Kidney (tissue), 14 donors: ENCODE results near the gene IER2. TPM values are rescaled to one million over a fixed set of nuclear protein-coding genes. Genes with fewer than 3 reads are reported as not detected.
A peak's percentile ranks its signal among the peaks of the same experiment; 100 is the strongest.
"Not testable (repeated sequence)": the region's sequence is repeated elsewhere in the genome, so short reads cannot be mapped to it uniquely, and the experiment has no call there.

Source experiments
- DNase-seq, 5 donors: peaks; one replicate each; pipeline ENCODE4 v3.0.0-alpha.2; 2013 to 2020
- FAIRE-seq: peaks from 2 replicates; lab custom pipeline; 2012; peaks lifted over from hg19 to GRCh38; lab: Jason Lieb, UNC
- H3K27ac ChIP-seq, 2 donors: one replicate each; pipeline ENCODE4 v1.7.0; 2013; ENCODE audit warnings: low read depth in 2 of 2, low read length in 2 of 2, inconsistent platforms in 1 of 2
- H3K27me3 ChIP-seq: one replicate; pipeline ENCODE4 v1.7.1; 2013; ENCODE audit warnings: low read length, inconsistent platforms; ENCODE audit not compliant: control insufficient read depth, insufficient read depth
- H3K36me3 ChIP-seq, 3 donors: one replicate each; pipeline versions ENCODE4 v1.7.0 to v1.7.1; 2013; ENCODE audit warnings: low read length in 3 of 3, control low read depth in 1 of 3, inconsistent platforms in 1 of 3; ENCODE audit not compliant: insufficient read depth in 3 of 3, control insufficient read depth in 2 of 3
- H3K4me1 ChIP-seq, 3 donors: one replicate each; pipeline versions ENCODE4 v1.7.0 to v1.7.1; 2013; ENCODE audit warnings: low read length in 3 of 3, inconsistent platforms in 1 of 3, low read depth in 1 of 3; ENCODE audit not compliant: control insufficient read depth in 2 of 3, insufficient read depth in 2 of 3
- H3K4me3 ChIP-seq, 3 donors: one replicate each; pipeline versions ENCODE4 v1.7.0 to v1.8.1; 2013; ENCODE audit warnings: low read length in 3 of 3, control low read depth in 1 of 3, inconsistent platforms in 1 of 3
- H3K9ac ChIP-seq, 3 donors: one replicate each; pipeline versions ENCODE4 v1.7.0 to v1.7.1; 2013; ENCODE audit warnings: low read length in 3 of 3, control low read depth in 1 of 3, inconsistent platforms in 1 of 3
- H3K9me3 ChIP-seq, 3 donors: one replicate each; pipeline versions ENCODE4 v1.7.0 to v1.7.1; 2013; ENCODE audit warnings: low read length in 3 of 3, control low read depth in 1 of 3, inconsistent platforms in 1 of 3; ENCODE audit not compliant: control insufficient read depth in 2 of 3, insufficient read depth in 1 of 3
- intact Hi-C: fragments of 100-400 bp; cut with DNase I; formaldehyde crosslinking; loops from one replicate; pipeline ENCODE4 v1.11.1; 2022
- polyA plus RNA-seq: library from polyadenylated mRNA; stranded (reverse); fragments of 350-450 nt; fragmentation: Illumina TruSeq; extraction: RNeasy Lipid Tissue Mini Kit (QIAGEN cat#74804); gene quantifications from one replicate; pipeline ENCODE4 v1.2.3, GENCODE V29; 2014; ENCODE audit warnings: low read depth, low replicate concordance; ENCODE audit not compliant: insufficient read depth
- total RNA-seq: library from RNA; stranded (reverse); fragmentation: NEBNext Ultra II Directional; extraction: Animal tissue kit (Norgen Biotek cat#: 25700); gene quantifications from one replicate; pipeline ENCODE4 v1.2.1, GENCODE V29; 2021
- TF ChIP-seq, protein P1 (sequence below): IDR thresholded peaks from 3 replicates; pipeline ENCODE4 v1.5.1; 2012; ENCODE audit warnings: mild to moderate bottlenecking, moderate library complexity, borderline replicate concordance; ENCODE audit not compliant: insufficient read depth; ENCODE audit errors: extremely low read depth
- donor health status: control.
- donor health status: control.
- donor health status: control.
- donor health status: control.
- donor health status: control.
- donor health status: DM: yes; HTN: yes; CAD: no.
- donor health status: Normal renal cell carcinoma (clear cell type).

IER2 gene
- total and polyA plus RNA-seq, 2 donors from 2014 or later = 73.9 to 96.7 TPM

DNA sequence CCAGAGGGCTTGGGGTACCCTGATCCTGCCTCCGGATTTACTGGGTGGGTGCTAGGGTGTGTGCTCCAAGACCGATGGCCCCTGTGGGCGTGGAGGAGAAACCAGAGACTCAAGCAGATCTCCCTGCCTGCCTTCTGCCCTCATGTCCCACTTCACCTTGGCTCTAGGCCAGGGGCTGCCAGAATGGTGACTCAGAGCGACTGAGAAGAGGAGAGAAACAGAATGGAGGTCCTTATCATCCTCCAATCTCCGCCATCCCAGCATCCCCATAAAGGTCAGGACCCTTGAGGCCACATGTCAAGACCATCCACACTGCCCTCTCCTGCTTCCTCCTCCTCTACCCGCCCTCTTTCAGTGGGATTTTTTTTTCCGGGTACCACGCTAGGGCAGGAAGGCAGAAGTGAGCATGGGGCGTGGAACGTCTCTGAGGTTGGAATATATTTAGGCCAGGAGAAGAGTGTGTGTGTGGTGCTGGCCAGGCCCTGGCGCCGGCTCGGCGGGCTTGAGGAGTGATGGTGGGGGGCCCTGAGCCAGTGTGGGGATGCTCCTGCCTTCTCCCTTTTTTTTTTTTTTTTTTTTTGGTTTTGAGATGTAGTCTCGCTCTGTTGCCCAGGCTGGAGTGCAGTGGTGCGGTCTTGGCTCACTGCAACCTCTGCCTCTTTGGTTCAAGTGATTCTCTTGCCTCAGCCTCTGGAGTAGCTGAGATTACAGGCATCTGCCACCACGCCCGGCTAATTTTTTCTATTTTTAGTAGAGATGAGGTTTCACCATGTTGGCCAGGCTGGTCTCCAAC is 22.3 kb downstream of the IER2 start:
- Histone ChIP-seq H3K27ac (peak overlapping the region; percentile 51 to 54), H3K4me1 (peaks cover 0 to 16% (median 5%) of the 10 kb centered on the region in 3 donors), H3K9ac (peak overlapping the region in 1 of 3 donors; percentile 19), H3K9me3 (no peaks in the 10 kb centered on the region), H3K4me3 (no peak overlapping the region), H3K36me3 (no peaks in the 10 kb centered on the region), H3K27me3 (no peaks in the 10 kb centered on the region)
- intact Hi-C loops = no loop called here
- FAIRE-seq (no peak), DNase-seq (peak in 2 of 5 donors; percentile 63 to 96)
- TF ChIP-seq, protein P1, sequence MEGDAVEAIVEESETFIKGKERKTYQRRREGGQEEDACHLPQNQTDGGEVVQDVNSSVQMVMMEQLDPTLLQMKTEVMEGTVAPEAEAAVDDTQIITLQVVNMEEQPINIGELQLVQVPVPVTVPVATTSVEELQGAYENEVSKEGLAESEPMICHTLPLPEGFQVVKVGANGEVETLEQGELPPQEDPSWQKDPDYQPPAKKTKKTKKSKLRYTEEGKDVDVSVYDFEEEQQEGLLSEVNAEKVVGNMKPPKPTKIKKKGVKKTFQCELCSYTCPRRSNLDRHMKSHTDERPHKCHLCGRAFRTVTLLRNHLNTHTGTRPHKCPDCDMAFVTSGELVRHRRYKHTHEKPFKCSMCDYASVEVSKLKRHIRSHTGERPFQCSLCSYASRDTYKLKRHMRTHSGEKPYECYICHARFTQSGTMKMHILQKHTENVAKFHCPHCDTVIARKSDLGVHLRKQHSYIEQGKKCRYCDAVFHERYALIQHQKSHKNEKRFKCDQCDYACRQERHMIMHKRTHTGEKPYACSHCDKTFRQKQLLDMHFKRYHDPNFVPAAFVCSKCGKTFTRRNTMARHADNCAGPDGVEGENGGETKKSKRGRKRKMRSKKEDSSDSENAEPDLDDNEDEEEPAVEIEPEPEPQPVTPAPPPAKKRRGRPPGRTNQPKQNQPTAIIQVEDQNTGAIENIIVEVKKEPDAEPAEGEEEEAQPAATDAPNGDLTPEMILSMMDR = no peak

DNA sequence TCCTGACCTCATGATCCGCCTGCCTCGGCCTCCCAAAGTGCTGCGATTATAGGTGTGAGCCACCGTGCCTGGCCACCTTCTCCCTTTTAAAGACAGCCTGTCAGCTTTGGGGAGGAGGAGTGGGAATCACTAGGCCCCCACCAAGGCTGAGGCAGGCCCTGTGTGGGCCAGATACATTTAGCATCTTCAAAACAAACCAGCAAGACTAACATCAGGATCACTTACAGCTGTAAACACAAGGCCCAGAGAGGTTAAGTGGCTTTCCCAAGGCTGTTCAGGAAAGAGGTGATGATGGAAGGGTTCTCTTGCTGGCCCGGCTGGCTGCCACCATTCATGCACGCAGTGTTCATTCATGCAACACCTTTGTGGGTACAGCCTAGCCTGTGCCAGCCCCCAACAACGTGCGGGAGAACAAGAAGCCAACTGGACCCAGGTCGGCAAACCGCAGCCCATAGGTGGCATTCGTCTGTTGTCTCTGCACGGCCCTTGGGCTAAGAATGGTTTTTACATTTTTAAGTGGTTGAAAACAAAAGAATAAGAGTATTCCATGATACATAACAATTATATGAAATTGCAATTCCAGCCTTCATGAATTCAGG is 23.0 kb downstream of the IER2 start:
- intact Hi-C loops = no loop called here
- FAIRE-seq = no peak
- DNase-seq = no peak
- H3K36me3 ChIP-seq = no peaks in the 10 kb centered on the region
- peaks cover 0 to 16% (median 5%) of the 10 kb centered on the region in 3 donors for H3K4me1 ChIP-seq
- no peaks in the 10 kb centered on the region for H3K9me3 ChIP-seq
- no peak overlapping the region for H3K9ac ChIP-seq
- no peak overlapping the region for H3K27ac ChIP-seq
- H3K4me3 ChIP-seq = no peak overlapping the region
- no peaks in the 10 kb centered on the region for H3K27me3 ChIP-seq
- TF ChIP-seq, protein P1 = no peak

DNA sequence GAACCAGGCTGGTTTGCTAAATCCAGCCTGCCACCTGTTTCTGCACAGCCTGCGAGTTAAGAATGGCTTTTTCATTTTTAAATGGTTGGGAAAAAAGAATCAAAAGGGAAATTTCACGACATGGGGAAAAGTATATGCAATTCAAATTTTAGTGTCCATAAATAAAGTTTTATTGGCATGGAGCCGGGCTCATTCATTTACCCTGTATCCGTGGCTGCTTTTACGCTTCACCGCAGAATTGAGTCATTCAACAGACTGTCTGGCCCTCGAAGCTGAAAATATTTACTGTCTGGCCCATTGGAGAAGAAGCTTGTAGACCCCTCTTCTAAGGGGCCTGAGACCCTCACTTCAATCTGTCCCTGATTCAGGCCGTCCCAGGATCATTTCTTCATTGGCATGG is 26.1 kb downstream of the IER2 start:
- Histone ChIP-seq H3K4me3 (no peak overlapping the region), H3K9me3 (no peaks in the 10 kb centered on the region), H3K9ac (no peak overlapping the region), H3K27ac (no peak overlapping the region), H3K36me3 (no peaks in the 10 kb centered on the region), H3K27me3 (no peaks in the 10 kb centered on the region), H3K4me1 (peaks cover 0 to 10% (median 5%) of the 10 kb centered on the region in 3 donors)
- no peak for DNase-seq
- intact Hi-C loops = no loop called here
- FAIRE-seq = no peak
- TF ChIP-seq, protein P1 = no peak

DNA sequence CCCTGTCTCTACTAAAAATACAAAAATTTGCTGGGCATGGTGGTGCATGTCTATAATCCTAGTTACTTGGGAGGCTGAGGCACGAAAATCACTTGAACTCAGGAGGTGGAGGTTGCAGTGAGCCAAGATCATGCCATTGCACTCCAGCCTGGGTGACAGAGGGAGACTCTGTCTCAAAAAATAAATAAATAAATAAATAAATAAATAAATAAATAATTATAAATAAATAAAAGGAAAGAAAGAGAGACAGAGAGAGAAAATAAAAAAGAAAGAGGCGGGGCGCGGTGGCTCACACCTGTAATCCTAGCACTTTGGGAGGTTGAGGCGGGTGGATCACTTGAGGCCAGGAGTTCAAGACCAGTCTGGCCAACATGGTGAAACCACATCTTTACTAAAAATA is 27.4 kb downstream of the IER2 start:
- H3K27ac ChIP-seq, H3K4me1 ChIP-seq, H3K4me3 ChIP-seq, H3K27me3 ChIP-seq, FAIRE-seq, DNase-seq, H3K9ac ChIP-seq, H3K9me3 ChIP-seq, H3K36me3 ChIP-seq, intact Hi-C loops: not testable (repeated sequence)

DNA sequence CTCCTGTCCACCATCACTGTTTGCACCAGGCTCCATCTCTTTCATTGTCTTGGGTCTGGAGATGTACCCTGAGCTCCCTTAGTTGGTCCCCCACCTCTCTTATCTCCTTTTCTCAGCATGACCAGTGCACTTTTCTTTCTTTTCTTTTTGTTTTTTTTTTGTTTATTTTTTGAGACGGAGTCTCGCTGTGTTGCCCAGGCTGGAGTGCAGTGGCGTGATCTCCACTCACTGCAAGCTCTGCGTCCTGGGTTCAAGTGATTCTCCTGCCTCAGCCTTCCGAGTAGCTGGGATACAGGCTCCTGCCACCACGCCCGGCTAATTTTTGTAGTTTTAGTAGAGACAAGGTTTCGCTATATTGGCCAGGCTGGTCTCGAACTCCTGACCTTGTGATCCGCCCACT is 28.1 kb downstream of the IER2 start:
- H3K36me3 ChIP-seq, H3K27ac ChIP-seq, intact Hi-C loops, DNase-seq, H3K9ac ChIP-seq, FAIRE-seq, H3K27me3 ChIP-seq, H3K4me3 ChIP-seq, H3K9me3 ChIP-seq, H3K4me1 ChIP-seq: not testable (repeated sequence)
